NCI-H187 (cell line): Measurements from ENCODE around the gene FAM184B.

Experiments
- DNase-seq, 2 experiments: peaks; one replicate each; lab custom pipeline; 2025; lab: John Stamatoyannopoulos, UW

Gene FAM184B

DNA sequence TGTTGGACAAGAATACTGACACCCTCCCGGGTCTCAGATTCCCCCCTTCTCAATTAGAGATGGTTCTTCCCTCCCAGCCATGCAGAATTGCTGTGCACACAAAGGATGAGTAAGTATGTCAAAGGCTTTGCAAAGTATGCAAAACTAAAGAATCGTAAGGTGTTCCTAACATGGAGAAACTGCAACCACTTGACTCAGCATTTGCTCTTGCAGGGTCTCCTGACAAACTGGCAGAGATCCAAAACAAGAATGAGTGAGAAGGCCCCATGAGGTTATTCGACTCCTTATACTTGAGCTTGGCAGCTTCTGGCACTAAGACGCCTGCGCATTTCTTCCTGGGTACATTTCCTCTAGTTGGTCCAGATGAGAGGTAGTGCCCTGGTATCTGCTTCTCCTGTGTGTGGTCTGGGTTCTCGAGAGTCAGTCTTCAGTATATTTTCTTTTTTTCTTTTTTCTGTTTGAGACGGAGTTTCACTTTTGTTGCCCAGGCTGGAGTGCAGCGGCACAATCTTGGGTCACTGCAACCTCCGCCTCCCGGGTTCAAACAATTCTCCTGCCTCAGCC is 8.2 kb downstream of the FAM184B start:
- DNase-seq, result no peak

DNA sequence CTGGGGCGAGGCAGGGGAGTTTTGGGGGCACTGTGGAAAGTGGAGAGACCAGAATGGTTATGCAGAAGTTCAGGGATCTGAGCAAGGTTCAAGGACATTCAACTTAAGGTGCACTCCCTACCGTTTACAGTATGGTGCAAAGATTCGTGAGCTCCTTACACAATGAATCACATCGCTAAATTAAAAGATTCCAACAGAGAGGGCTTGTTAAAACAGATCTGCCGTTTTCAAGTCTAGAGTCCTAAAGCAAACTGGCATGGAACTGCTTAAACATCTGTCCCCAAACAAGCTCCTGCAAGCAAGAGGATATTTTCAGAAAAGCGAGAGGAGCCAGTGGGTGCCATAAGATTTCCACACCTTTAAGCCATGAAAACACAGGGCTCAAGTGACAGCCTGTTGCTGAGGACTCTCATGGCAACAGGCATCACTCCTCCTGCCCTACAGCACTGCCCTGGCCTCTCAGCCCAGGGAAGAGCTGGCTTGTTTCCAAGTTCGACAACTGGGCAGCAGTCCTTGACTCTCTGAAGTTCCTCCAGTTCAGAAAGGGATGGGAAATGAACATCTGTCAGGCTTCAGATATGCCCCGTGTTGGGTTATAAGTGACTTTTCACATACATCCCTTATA is 10.0 kb downstream of the FAM184B start:
- DNase-seq, result peak; percentile 22 to 60

DNA sequence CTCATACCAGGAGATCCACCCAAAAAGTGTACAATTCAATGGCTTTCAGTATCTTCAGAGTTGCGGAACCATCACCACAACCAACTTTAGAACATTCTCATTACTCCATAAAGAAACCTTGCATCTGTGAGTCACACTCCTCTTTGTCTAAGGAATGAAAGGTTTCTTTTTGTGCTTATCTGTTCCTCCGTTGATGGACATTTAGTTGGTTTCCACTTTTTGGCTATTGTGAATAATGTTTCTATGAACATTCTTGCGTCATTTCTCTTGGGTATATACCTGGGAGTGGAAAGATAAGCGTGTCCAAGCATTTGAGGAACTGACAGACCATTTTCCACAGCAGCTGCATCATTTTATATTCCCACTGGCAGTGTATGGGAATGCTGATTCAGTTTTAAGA is 10.6 kb downstream of the FAM184B start:
- DNase-seq, result no peak

DNA sequence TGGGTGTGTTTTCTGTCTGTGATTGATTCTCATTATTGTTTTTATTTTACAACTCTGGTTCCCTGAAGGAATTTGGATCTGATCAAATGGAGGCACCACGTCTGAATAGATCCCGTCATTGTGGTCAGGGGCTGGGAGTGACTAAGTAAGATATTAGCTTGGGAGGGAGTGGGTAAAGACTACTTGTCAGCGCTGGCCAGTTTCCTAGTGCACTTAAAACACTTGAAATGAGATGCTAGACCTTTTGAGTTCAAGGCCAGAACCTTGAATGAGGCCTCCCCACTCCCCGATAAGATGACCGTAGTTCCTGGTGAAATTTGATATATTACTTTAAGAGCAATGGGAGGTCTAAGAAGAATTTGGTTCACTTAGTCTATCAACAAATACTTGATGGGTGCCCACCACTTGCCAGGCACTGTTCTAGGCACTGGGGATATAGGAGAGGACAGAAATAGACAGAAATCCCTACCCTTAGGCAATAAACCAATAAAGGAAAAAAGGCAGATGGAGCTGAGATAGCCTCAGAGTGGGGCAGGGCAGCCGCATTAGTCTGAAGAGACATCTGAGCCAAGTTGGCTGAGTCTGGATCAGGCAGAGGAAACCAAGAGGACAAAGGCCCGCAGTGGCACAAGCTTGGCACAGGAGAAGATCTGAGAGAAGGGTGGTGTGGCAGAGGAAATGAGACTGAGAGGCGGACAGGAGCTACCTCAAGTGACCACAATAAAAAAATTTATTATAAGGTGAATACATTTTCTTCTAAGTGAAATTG is 11.8 kb downstream of the FAM184B start:
- no peak for DNase-seq

DNA sequence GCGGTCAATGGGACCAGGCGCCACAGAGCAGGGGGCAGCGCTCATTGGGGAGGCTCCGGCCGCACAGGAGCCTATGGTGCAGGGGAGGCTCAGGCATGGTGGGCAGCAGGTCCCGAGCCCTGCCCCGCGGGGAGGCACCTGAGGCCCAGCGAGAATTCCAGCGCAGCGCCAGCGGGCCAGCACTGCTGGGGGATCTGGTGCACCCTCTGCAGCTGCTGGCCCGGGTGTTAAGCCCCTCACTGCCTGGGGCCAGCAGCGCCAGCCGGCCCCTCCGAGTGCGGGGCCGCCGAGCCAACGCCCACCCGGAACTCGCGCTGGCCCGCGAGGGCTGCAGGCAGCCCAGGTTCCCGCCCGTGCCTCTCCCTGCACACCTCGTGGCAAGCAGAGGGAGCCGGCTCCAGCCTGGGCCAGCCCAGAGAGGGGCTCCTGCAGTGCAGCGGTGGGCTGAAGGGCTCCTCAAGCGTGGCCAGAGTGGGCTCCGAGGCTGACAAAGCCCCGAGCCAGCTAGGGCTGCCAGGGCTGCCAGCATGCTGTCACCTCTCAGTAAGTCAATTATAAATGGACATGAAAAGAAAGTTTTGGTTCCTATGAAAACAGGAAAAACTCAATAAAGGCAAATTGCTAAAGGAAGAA is 14.5 kb downstream of the FAM184B start:
- no peak for DNase-seq

DNA sequence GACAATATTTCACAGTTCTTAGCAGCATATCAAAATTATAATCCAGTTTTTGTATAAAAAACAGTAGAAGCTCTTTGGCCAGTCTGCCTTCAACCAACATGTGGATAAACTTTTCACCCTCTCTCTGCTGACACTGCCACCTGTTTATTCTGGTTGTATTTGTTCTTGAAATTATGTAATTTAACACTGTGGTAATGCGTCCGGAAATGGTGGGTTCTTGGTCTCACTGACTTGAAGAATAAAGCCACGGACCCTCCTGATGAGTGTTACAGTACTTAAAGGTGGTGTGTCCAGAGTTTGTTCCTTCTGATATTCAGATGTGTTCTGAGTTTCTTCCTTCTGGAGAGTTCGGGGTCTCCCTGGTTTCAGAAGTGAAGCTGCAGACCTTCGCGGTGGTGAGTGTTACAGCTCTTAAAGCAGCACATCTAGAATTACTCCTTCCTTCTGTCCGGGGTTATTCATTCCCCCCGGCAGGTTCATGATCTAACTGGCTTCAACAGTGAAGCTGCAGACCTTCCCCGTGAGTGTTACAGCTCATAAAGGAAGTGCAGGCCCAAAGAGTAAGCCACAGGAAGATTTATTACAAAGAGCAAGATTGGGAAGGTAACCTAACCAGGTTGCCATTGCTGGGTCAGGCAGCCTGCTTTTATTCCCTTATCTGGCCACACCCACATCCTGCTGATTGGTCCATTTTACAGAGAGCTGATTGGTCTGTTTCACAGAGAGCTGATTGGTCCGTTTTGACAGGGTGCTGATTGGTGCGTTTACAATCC is 15.7 kb downstream of the FAM184B start:
- DNase-seq, result no peak

DNA sequence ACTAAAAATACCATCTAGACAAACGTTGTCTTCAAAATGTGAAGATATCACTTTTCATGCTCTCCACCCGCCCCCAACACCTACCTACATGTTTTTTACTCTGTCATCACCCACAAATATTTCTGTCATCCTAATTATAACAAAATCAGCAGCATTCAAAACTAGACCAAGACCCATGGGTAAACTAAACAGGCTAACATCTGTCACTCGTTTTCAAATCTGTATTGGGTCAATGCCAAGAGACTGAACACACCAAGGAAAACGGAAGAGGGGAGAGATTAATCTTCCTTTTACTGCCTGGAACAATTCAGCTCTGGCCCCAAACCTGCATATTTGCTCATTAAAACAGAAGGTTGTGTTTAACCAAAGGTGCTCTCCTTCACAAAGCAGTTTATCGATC is 17.5 kb downstream of the FAM184B start:
- no peak for DNase-seq

DNA sequence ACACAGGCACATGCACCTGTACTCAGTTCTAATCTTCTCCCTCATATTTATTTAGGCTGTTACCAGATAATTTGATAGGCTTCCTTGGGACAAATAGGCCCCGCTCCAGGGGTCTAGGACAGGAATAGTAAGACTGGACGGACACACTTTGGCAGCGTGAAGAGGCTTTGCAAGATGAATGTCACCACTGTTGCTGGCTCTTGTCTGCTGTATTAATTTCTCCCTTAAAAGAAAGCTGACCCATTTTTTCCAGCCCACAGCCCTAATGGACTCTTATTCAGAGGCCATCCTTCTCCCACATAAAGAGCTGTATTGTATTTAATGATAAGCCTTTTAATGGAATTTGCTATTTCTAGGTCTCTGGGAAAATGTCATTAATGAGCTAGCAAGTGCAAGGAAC is 18.0 kb downstream of the FAM184B start:
- DNase-seq, result no peak

DNA sequence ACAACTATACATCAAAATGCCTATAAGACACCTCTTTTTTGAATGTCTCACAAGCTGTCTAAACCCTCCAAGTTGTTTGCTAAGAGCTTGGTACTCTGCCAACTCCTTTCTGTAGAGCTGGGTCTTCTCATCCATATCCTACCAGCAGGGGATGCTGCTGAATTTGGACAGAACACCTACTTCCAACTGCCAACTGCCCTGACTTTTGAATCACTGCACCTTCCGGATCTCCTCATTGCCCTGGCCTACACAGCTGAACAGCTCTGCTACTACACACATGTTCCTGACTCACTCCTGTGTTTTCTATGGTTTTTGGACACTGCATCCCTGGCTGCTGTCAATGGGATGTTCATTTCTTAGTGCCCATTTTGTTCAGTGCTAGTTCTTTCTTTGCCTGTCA is 18.7 kb downstream of the FAM184B start:
- peak in 1 of 2 experiments; percentile 19 for DNase-seq

DNA sequence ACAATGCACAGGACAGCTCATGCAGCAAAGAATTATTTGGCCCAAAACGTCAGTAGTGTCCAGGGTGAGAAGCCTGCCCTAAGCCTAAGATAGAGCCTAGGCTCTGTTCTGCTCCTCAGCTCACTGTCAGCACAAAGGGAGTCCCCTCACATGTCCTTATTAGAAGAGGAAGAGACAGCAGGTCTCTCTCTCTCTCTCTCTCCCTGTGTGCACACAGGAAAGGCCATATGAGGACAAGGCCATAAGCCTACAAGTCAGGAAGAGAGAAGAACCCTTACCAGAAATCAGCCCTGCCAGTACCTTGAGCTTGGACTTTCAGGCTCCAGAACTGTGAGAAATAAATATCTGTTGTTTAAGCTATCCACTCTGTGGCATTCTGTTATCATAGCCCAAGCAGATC is 20.4 kb downstream of the FAM184B start:
- no peak for DNase-seq

DNA sequence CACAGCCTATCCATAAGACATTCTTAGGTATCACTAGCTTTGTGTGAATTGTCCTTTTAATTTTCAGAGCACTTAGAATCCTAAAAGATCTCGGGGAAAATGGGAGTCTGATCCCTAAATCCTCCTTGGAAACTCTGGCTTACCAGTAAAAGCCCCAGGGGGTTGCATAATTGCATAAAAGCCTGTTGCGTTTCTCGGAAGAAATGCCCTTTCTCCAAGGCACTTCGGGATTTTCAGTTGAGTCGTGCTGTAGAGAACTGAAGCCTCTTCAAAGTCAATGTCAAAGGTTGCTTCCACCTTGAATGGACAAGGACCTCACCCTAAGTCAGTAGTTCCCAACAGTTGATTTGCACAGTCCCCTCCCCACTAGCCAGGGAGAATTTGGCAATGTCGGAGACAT is 20.8 kb downstream of the FAM184B start:
- DNase-seq, result no peak

DNA sequence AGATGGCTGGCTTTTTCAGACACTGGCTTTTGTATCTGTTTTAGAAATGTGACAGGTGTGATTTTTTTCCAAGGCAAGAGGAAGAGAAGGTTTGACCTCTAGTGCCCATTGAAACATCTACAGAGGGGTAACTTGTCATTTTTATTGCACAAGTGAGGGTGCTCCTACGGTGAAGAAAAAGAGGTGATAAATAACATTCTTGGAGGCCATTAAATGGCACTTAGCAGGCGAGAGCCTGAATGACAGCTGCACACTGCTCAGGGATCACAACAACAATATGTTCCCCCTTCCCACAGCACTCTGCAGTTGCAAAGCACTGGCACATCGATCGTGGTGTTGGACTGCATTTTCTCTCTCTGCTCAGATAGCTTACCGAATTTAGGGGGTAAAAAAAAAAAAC is 22.9 kb downstream of the FAM184B start:
- peak; percentile 47 to 72 for DNase-seq

DNA sequence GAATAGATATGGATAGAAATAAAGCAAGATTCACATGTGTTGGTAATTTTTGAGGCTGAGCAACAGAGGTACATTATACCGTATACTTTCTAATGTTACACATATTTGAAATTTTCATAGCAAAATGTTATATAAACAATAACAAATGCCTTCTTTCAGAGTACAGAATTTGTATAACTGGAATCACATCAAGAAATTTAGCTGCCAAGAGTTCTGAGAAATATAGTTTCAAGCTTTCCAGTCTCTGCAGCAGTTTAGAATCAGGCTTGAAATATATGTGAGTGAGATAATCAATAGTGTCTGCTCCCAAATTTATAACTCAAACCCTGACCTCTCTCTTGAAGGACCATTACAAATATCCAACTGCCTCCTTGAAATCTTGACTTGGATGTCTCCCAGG is 23.8 kb downstream of the FAM184B start:
- DNase-seq, result no peak

DNA sequence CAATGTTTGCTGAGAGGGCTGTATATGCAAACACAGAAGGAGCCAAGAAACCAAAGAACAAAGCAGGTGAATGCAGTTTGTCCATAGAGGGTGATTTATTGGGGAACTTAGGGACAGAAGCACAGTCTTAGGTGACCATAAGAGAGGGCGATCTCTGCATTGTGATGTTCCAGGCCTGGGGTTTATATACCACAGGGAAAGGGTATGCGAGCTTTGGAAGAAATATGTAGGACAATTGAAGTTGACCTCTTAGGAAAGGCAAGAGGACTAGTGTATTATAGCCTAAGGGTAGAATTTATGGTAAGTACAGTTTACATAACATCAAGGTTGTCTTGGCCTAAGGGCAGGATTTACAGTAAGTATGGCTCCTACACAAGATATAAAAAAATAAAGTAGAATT is 27.8 kb downstream of the FAM184B start:
- no peak for DNase-seq

DNA sequence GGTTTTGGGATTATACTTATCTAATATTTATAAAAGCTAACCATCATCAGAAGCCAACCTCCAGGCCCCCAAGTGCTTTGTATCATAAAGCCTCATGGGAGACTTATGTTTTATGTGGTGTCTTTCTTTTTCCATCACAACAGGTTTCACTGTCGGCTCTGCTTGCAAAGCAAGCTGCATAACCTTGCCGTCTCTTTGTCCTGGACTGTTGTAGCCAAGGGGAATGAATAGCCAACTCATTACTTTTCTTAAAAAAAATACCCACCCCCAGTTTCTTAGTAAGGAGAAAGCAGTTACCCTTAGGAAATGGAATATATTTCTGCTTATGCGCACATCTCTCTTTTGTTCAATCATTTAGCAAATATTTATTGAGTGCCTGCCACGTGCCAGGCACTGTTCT is 40.7 kb downstream of the FAM184B start:
- DNase-seq, result no peak

DNA sequence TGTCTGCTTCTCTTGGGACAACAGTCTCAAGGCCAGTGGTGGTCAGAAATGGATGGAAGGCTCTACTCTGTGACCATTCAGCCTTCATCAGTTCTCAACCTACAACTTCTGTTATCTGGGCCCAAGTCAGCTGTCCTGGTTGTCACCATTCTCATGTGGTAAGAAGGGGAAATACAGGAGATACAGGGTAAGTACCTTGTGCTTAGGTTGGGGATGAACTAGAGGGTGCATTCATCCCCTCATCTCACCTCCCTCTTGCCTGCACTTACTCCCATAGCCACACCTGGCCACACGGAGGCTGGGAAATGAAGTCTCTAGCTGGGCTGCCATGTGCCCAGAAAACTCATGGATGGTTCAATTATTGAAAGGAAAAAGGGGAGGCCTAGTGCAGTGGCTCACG is 44.9 kb downstream of the FAM184B start:
- DNase-seq, result no peak

DNA sequence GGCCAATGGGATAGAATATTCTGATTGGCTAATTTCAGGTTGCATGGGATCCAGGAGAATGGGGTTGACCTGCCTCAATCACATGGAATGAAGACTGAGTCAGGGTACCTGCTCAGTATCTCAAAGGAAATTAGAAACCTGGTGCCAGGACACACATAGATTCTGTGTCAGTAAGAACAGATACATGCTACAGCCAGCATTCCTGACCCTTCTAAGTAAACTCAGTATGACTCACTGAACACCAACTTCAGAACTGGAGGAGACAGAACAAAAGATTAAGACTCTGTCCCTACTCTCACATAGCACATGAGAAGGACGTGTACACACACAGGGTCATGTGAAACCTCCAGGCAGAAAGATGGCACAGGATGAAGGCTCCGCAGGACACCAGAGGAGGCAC is 54.5 kb downstream of the FAM184B start:
- DNase-seq, result no peak

DNA sequence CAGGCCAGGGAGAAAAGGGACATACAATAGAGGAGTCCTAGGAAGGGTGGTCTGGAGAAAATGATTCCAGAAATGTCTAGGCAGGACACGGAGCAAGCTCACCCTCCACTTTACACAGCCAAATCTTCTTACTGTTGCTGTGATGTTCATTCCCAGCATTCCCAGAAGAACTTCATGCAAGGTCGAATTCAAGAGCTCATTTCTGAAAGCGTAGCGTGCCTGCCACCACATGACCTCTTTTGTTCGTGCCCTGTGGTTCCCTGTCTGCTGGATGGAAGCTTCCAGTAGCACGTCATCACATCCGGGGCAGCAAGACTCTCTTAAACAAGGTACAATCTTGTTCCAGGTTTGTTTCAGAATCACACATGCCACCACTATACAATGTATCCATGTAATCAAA is 57.8 kb downstream of the FAM184B start:
- no peak for DNase-seq

DNA sequence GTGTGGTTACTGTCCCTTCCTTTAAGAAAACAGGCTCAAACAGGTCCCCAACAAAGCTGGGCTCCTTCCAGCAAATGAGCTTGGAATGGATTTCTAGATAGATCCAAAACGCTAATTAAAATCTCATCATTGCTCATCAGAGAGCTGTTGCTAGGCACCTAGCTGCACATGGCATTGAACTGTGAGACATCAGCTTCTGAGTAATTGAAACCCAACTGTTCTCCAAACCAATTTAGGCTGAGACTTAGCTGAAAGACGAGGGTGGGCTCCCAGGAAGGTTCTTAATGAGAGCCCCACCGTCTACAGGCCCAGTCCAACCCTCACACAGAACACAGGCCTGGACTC is 59.1 kb downstream of the FAM184B start:
- DNase-seq, result no peak

DNA sequence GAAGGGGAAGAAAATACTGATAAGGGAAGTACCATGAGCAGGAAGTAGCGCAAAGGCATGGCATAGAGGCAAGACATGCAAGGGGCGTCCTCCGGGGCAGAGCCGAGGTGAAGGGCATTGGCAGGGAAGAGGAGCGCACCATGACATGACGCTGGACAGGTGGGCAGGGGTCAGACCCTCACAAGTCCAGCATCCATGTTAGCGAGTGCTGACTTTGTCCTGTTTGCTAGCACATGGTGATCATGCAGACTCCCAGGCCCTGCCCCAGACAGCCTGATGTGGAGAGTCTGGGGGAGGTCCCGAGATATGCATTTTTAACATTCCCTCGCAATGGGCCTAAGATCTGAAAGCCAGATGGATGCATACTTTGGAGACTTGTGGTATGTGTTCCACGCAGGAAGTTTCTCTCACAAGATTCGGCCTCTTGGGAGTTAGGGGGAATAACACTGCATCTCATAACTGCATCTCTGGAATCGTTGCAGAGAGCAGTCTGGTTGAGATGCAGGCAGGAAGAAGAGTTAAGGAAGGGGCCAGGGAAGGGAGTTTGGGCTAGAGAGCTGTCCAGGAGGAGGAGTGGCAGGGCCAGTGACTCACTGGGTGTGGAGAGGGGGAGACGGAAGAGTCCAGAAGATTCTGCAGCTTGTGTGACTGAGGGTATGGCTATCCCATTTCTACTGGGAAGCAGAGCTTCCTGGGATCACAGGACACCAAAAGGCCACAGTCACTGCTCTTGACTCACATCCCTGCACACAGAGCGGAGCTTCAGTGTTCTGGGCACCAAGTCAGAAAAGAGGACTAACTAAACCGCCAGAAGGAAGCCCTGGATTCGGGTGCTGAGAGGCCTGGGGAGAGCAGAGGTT is 59.7 kb downstream of the FAM184B start:
- DNase-seq, result no peak

DNA sequence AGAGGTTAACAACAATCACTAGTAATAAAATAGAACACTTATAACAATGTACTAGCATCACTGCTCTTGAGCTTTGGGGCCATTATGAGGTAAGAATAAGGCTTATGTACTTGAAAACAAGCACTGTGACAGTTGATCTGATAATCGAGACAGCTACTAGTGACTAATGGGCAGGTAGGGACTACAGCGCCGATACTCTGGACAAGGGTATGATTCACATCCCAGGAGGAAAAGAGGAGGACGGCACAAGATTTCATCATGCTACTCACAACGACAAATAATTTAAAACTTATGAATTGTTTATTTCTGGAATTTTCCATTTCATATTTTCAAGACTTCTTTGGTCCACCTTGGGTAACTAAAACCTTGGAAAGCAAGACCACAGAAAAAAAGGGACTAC is 62.3 kb downstream of the FAM184B start:
- no peak for DNase-seq

DNA sequence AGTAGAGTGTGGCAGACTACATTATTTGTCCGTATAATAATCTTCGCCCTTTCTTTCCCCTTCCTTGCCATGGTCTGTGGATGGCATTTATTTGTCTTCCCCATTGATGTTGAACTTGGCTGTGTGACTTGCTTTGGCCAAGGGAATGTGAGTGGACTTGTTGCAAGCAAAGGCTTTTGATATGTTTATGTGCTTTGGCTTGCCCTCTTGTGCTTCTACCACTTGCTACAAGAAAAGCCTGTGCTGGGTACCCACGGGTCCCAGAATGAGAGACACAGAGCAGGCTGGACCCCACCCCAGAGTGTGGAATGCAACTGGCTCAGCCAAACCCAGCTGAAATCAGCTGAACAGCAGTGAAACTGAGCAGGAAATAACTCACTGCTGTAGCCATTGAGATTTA is 63.0 kb downstream of the FAM184B start:
- DNase-seq, result no peak
